Ishikawa (cell line): ENCODE results near the gene GNA15.

Experiments
- EGR1 ChIP-seq: IDR thresholded peaks from 2 replicates; pipeline ENCODE4 v1.6.1; 2012
- EP300 ChIP-seq: IDR thresholded peaks from 2 replicates; pipeline ENCODE4 v1.6.1; 2012; ENCODE audit warnings: borderline replicate concordance
- TAF1 ChIP-seq: IDR thresholded peaks from 2 replicates; pipeline ENCODE4 v1.6.1; 2012; ENCODE audit warnings: low read depth, mild to moderate bottlenecking

DNA sequence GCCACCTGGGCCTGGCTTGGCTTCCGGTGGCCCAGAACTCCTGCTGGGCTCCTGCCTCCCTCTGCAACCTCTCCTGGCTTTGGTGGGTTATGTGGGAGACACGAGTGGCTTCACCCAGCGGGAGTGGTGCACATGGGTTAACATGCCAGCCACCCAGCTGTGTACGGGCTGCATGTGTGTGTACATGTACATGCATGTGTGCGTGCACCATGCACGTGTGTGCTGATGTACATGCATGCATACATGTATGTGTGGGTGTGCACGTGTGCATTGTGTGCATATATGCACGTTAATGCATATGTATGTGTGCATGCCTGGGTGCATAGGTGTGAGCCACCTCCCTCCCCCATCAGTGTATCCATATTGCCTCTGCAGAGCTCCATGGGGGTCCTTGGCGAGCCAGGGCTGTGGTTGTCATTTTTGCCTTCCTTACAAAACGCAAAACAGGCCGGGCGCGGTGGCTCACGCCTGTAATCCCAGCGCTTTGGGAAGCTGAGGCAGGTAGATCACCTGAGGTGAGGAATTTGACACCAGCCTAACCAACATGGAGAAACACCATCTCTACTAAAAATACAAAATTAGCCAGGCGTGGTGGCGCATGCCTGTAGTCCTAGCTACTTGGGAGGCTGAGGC lies 29.2 kb upstream of the GNA15 start:
- no peak for TF ChIP-seq EP300
- TF ChIP-seq TAF1: no peak
- TF ChIP-seq EGR1: no peak
